IMR-90 (cell line): Measurements from ENCODE around the gene PMF1. TPM values are rescaled to one million over a fixed set of nuclear protein-coding genes. Genes with fewer than 3 reads are reported as not detected.
A peak's percentile ranks its signal among the peaks of the same experiment; 100 is the strongest.

ENCODE experiments used
- ATAC-seq: fragments of 200-7000 bp; cut with Tn5 transposase; 2 replicates; pipeline ENCODE4 v1.9.1; 2020; ENCODE audit warnings: low read depth, mild to moderate bottlenecking, moderate library complexity
- BruUV-seq: library from RNA; stranded (reverse); fragments of 400-500 nt; replicated peaks from 2 replicates; lab custom pipeline; 2021; lab: Mats Ljungman, UMichigan
- CTCF ChIA-PET: fragments of 300-600 bp; formaldehyde crosslinking; extraction: SDS; loops from one replicate; lab custom pipeline; 2021; ENCODE audit warnings: antibody characterized with exemption; lab: Yijun Ruan, JAX
- POLR2A ChIA-PET: fragments of 300-600 bp; sonication (Branson Sonifier 250); formaldehyde crosslinking; loops from one replicate; lab custom pipeline; 2022; ENCODE audit warnings: antibody characterized with exemption; ENCODE audit not compliant: unreplicated experiment; lab: Charles Lee
- DNase-seq: peaks from one replicate; pipeline ENCODE4 v3.0.0; 2013
- H2AFZ ChIP-seq: replicated peaks from 2 replicates; pipeline ENCODE3; 2013; ENCODE audit warnings: low read length, mild to moderate bottlenecking; ENCODE audit not compliant: poor library complexity
- H2AK5ac ChIP-seq: 2 replicates; pipeline ENCODE4 v1.6.1; 2013; ENCODE audit warnings: low read depth, low read length, inconsistent platforms
- H2AK9ac ChIP-seq: replicated peaks from 2 replicates; pipeline ENCODE3; 2013; ENCODE audit warnings: mild to moderate bottlenecking, low read depth, low read length, moderate library complexity; ENCODE audit not compliant: poor library complexity
- H2BK120ac ChIP-seq: 2 replicates; pipeline ENCODE4 v1.6.1; 2013; ENCODE audit warnings: low read depth, low read length, inconsistent platforms
- H2BK15ac ChIP-seq: 3 replicates; pipeline ENCODE4 v1.6.1; 2013; ENCODE audit warnings: low read depth, low read length, inconsistent platforms
- H2BK20ac ChIP-seq: 2 replicates; pipeline ENCODE4 v1.6.1; 2013; ENCODE audit warnings: low read depth, mild to moderate bottlenecking, inconsistent platforms, low read length, moderate library complexity
- H2BK5ac ChIP-seq: 2 replicates; pipeline ENCODE4 v1.6.1; 2013; ENCODE audit warnings: mild to moderate bottlenecking, low read depth, low read length, inconsistent platforms; ENCODE audit not compliant: poor library complexity, severe bottlenecking
- H3K14ac ChIP-seq: replicated peaks from 2 replicates; pipeline ENCODE4 v1.6.1; 2013; ENCODE audit warnings: low read depth, low read length, inconsistent platforms
- H3K18ac ChIP-seq: 2 replicates; pipeline ENCODE4 v1.6.1; 2013; ENCODE audit warnings: low read depth, low read length, control low read depth
- H3K23ac ChIP-seq: 2 replicates; pipeline ENCODE4 v1.6.1; 2013; ENCODE audit warnings: low read depth, low read length, inconsistent platforms
- H3K27ac ChIP-seq: 2 replicates; pipeline ENCODE4 v1.5.1; 2013; ENCODE audit warnings: mild to moderate bottlenecking, control low read depth, low read length; ENCODE audit not compliant: insufficient read depth
- H3K27me3 ChIP-seq: 2 replicates; pipeline ENCODE4 v1.6.1; 2013; ENCODE audit warnings: low read length; ENCODE audit not compliant: control insufficient read depth, insufficient read depth
- H3K36me3 ChIP-seq: 2 replicates; pipeline ENCODE4 v1.6.1; 2013; ENCODE audit warnings: low read length, mixed read lengths; ENCODE audit not compliant: control insufficient read depth, insufficient read depth
- H3K4ac ChIP-seq: 2 replicates; pipeline ENCODE4 v1.6.1; 2013; ENCODE audit warnings: low read depth, low read length, inconsistent platforms
- H3K4me1 ChIP-seq: 2 replicates; pipeline ENCODE4 v1.6.1; 2013; ENCODE audit warnings: low read length, mixed read lengths; ENCODE audit not compliant: control insufficient read depth, insufficient read depth
- H3K4me2 ChIP-seq: 2 replicates; pipeline ENCODE4 v1.6.1; 2013; ENCODE audit warnings: low read depth, mild to moderate bottlenecking, control low read depth, low read length, moderate library complexity
- H3K4me3 ChIP-seq: 2 replicates; pipeline ENCODE4 v1.5.1; 2013; ENCODE audit warnings: low read depth, mild to moderate bottlenecking, control low read depth, low read length, moderate library complexity; ENCODE audit not compliant: insufficient read depth
- H3K56ac ChIP-seq: 2 replicates; pipeline ENCODE4 v1.6.1; 2013; ENCODE audit warnings: low read length, inconsistent platforms; ENCODE audit not compliant: insufficient read depth; ENCODE audit errors: extremely low read depth
- H3K79me1 ChIP-seq, 2 experiments: 2 replicates each; pipeline ENCODE4 v1.6.1; 2013; ENCODE audit warnings: low read length in 2 of 2, inconsistent platforms in 1 of 2, low read depth in 1 of 2
- H3K9ac ChIP-seq: 2 replicates; pipeline ENCODE4 v1.6.1; 2013; ENCODE audit warnings: low read depth, low read length, control low read depth
- H3K9me1 ChIP-seq: 2 replicates; pipeline ENCODE4 v1.6.1; 2013; ENCODE audit warnings: low read length, inconsistent platforms; ENCODE audit not compliant: insufficient read depth
- H3K9me3 ChIP-seq: 2 replicates; pipeline ENCODE4 v1.6.1; 2013; ENCODE audit warnings: low read length; ENCODE audit not compliant: control insufficient read depth, insufficient read depth
- H4K20me1 ChIP-seq: 2 replicates; pipeline ENCODE4 v1.6.1; 2013; ENCODE audit warnings: low read length, inconsistent platforms; ENCODE audit not compliant: insufficient read depth
- H4K5ac ChIP-seq: 2 replicates; pipeline ENCODE4 v1.6.1; 2013; ENCODE audit warnings: mild to moderate bottlenecking, low read depth, low read length, control low read depth
- H4K8ac ChIP-seq, 2 experiments: 2 replicates each; pipeline ENCODE4 v1.6.1; 2013; ENCODE audit warnings: low read depth in 2 of 2, low read length in 2 of 2, control low read depth in 1 of 2, inconsistent platforms in 1 of 2
- H4K91ac ChIP-seq: 2 replicates; pipeline ENCODE4 v1.6.1; 2013; ENCODE audit warnings: low read depth, low read length, inconsistent platforms; ENCODE audit not compliant: insufficient read depth
- MAZ ChIP-seq: IDR thresholded peaks from 2 replicates; pipeline ENCODE4 v1.6.1; 2012; ENCODE audit warnings: low read depth, mild to moderate bottlenecking, low read length, improper control_type of control experiment, moderate library complexity, borderline replicate concordance
- MXI1 ChIP-seq: IDR thresholded peaks from 2 replicates; pipeline ENCODE4 v1.6.1; 2012; ENCODE audit warnings: low read depth, mild to moderate bottlenecking, low read length, moderate library complexity, borderline replicate concordance
- POLR2A ChIP-seq: IDR thresholded peaks from 2 replicates; pipeline ENCODE4 v1.6.1; 2012; ENCODE audit warnings: mild to moderate bottlenecking, low read depth, low read length
- RCOR1 ChIP-seq: IDR thresholded peaks from 2 replicates; pipeline ENCODE4 v1.6.1; 2012; ENCODE audit warnings: mild to moderate bottlenecking, low read length, improper control_type of control experiment; ENCODE audit not compliant: insufficient replicate concordance
- WGBS, 2 experiments: methylation state at CpG; one replicate each; pipeline versions ENCODE4 v1.1.5 to v1.1.7; 2013; ENCODE audit warnings: missing lambda C conversion rate in 2 of 2; ENCODE audit not compliant: insufficient read length in 1 of 2; ENCODE audit errors: extremely low coverage in 2 of 2; 5-methylcytosine and 5-hydroxymethylcytosine counted together
- dilution Hi-C: fragments of 300-500 bp; cut with HindIII; formaldehyde crosslinking; loops from one replicate; pipeline ENCODE4 v1.14.3; 2018; ENCODE audit warnings: low sequenced_read_pairs; ENCODE audit not compliant: unreplicated experiment
- in situ Hi-C: fragments of 300-500 bp; cut with MboI; formaldehyde crosslinking; loops from 3 replicates; pipeline ENCODE4 v1.14.3; 2019; ENCODE audit warnings: low sequenced_read_pairs, inconsistent platforms, mixed read lengths
- intact Hi-C: fragments of 100-400 bp; cut with micrococcal nuclease; formaldehyde crosslinking; loops from 2 replicates; pipeline ENCODE4 v1.10.0; 2022
- polyA plus RNA-seq, 3 experiments: library from polyadenylated mRNA; depleted of rRNA; stranded (reverse); fragments of >200 nt; gene quantifications; 2 replicates each; pipeline ENCODE4 v1.2.3, GENCODE V29; 2012; ENCODE audit warnings: low replicate concordance in 1 of 3
- total RNA-seq: library from RNA; depleted of rRNA; stranded (reverse); fragments of >200 nt; gene quantifications from 2 replicates; pipeline ENCODE4 v1.2.3, GENCODE V29; 2012
- TF ChIP-seq, protein P1 (sequence below): fragments of 150-350 bp; IDR thresholded peaks from 2 replicates; pipeline ENCODE4 v1.6.1; 2016; ENCODE audit warnings: low read depth, mild to moderate bottlenecking, low read length, moderate library complexity, borderline replicate concordance

Gene PMF1
- total and polyA plus RNA-seq, 2 of the 4 experiments (the other 2 are of a cell fraction) = 54.8 to 73.4 TPM

DNA sequence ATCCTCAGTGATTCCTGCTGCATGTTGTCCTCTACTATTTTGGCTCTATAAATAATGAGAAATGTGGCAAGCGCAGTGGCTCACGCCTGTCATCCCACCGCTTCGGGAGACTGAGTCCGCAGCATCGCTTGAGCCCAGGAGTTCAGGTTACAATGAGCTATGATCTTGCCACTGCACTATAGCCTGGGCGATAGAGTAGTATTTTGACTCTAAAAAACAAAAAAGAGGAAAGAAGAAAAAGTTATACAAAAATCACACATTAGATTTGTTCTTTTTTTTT is 19.7 kb upstream of the PMF1 start:
- ChIA-PET CTCF (interaction anchor here (0.7 kb wide), 1 partner anchor 102 kb away, joined by 6 read pairs; no protein-coding TSS in a partner anchor), POLR2A (interaction anchor here (1.5 kb wide), 1 partner anchor 19 kb away, joined by 16 read pairs; the partner anchor contains the start of gene PMF1)
- Histone ChIP-seq H2AK9ac (peak overlapping the region; percentile 89), H3K4me1 (no peaks in the 10 kb centered on the region), H3K18ac (no peak overlapping the region), H4K8ac (peak overlapping the region; percentile 84 to 94), H3K9ac (peak overlapping the region; percentile 54), H2BK120ac (0 out of 2 replicates have a peak overlapping the region, but pooled peaks have one; percentile 16), H3K23ac (peak overlapping the region; percentile 93), H2AK5ac (peak overlapping the region; percentile 71), H3K27ac (peak overlapping the region; percentile 68), H3K56ac (peak overlapping the region; percentile 72), H3K36me3 (peaks cover 7% of the 10 kb centered on the region; the same call in 1 of the 2 replicates), H2BK15ac (no peak overlapping the region), H3K27me3 (no peaks in the 10 kb centered on the region), H3K9me3 (no peaks in the 10 kb centered on the region), H2BK20ac (no peak overlapping the region), H3K14ac (peak overlapping the region; percentile 87), H3K4me2 (peak overlapping the region; percentile 26), H4K91ac (peak overlapping the region; percentile 48; the same call in 1 of the 2 replicates), H3K9me1 (peaks cover 12% of the 10 kb centered on the region), H2BK5ac (peak overlapping the region; percentile 57), H2AFZ (peak overlapping the region; percentile 93), H3K4me3 (peak overlapping the region; percentile 55), H4K20me1 (peaks cover 13% of the 10 kb centered on the region), H3K4ac (peak overlapping the region; percentile 86), H4K5ac (peak overlapping the region; percentile 62), H3K79me1 (peaks cover 22 to 42% of the 10 kb centered on the region in 2 experiments)
- BruUV-seq = no TSS peak
- dilution Hi-C loops = no loop called here
- intact Hi-C loops = loop anchor here (2.0 kb wide), 1 partner anchor 46 kb away; no protein-coding TSS in a partner anchor
- ATAC-seq (no peak), DNase-seq (no peak)
- in situ Hi-C loops = no loop called here
- whole genome bisulfite sequencing, 2 experiments = 96% methylated on average over 4 of the region's 7 CpGs; no CpG with 5 or more reads in 1 of the 2 experiments
- TF ChIP-seq MXI1 = no peak
- TF ChIP-seq RCOR1 = no peak
- TF ChIP-seq MAZ = no peak
- TF ChIP-seq, protein P1, sequence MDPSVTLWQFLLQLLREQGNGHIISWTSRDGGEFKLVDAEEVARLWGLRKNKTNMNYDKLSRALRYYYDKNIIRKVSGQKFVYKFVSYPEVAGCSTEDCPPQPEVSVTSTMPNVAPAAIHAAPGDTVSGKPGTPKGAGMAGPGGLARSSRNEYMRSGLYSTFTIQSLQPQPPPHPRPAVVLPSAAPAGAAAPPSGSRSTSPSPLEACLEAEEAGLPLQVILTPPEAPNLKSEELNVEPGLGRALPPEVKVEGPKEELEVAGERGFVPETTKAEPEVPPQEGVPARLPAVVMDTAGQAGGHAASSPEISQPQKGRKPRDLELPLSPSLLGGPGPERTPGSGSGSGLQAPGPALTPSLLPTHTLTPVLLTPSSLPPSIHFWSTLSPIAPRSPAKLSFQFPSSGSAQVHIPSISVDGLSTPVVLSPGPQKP = no peak
- TF ChIP-seq POLR2A = no peak
